HEK293 (cell line): ENCODE data around the gene GMPR.

Experiments used
- HOXA7 ChIP-seq: sonication (generic); formaldehyde crosslinking; IDR thresholded peaks from 2 replicates; pipeline ENCODE4 v1.8.1; 2022; ENCODE audit warnings: missing genetic modification reagents, borderline replicate concordance
- REPIN1 ChIP-seq: fragments of 450-650 bp; formaldehyde crosslinking; IDR thresholded peaks from 2 replicates; pipeline ENCODE4 v1.5.1; 2017; ENCODE audit warnings: missing biosample characterization, missing genetic modification characterization, low read depth
- ZBTB20 ChIP-seq: fragments of 450-650 bp; formaldehyde crosslinking; IDR thresholded peaks from 2 replicates; pipeline ENCODE4 v1.5.1; 2016; ENCODE audit warnings: missing biosample characterization, missing genetic modification characterization
- ZNF292 ChIP-seq: fragments of 450-650 bp; formaldehyde crosslinking; IDR thresholded peaks from 2 replicates; pipeline ENCODE4 v1.5.1; 2016; ENCODE audit warnings: low read depth, missing biosample characterization, missing genetic modification characterization, borderline replicate concordance
- ZNF777 ChIP-seq: fragments of 450-650 bp; formaldehyde crosslinking; IDR thresholded peaks from 2 replicates; pipeline ENCODE4 v1.5.1; 2017; ENCODE audit warnings: missing biosample characterization, missing genetic modification characterization, borderline replicate concordance
- TF ChIP-seq, protein P1 (sequence below): fragments of 450-650 bp; formaldehyde crosslinking; IDR thresholded peaks from 2 replicates; pipeline ENCODE4 v1.5.1; 2016; ENCODE audit warnings: missing biosample characterization, missing genetic modification characterization
- TF ChIP-seq, protein P2 (sequence below): fragments of 450-650 bp; formaldehyde crosslinking; IDR thresholded peaks from 2 replicates; pipeline ENCODE4 v1.5.1; 2016; ENCODE audit warnings: missing biosample characterization, missing genetic modification characterization

DNA sequence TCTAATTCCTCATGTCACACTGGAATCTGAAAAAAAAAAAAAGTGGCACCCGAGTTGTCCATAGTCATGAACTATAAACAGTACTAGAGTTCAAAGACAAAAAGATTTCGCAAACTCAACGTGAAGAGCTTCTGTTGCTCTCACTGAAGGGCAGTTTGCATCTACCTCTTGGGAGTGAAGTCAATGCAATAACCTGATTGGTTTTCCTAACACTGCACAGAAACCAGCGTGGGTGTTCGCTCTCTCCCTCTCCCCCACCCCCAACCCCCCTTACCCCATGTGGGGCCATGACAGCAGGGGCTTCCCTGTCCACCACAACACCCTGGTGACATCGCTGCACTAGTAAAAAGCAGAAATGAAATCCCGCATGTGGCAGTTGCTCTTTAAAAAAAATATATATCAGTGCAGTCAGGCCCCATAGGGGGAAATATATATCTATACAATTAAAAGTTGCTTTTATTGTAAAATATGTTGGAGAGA is 66.9 kb downstream of the GMPR start:
- TF ChIP-seq ZNF777 (tag by site-specific recombination) (no peak), HOXA7 (CRISPR knock-in tag) (no peak), REPIN1 (no peak), ZBTB20 (tag by site-specific recombination) (no peak), ZNF292 (tag by site-specific recombination) (no peak)
- TF ChIP-seq, protein P1, sequence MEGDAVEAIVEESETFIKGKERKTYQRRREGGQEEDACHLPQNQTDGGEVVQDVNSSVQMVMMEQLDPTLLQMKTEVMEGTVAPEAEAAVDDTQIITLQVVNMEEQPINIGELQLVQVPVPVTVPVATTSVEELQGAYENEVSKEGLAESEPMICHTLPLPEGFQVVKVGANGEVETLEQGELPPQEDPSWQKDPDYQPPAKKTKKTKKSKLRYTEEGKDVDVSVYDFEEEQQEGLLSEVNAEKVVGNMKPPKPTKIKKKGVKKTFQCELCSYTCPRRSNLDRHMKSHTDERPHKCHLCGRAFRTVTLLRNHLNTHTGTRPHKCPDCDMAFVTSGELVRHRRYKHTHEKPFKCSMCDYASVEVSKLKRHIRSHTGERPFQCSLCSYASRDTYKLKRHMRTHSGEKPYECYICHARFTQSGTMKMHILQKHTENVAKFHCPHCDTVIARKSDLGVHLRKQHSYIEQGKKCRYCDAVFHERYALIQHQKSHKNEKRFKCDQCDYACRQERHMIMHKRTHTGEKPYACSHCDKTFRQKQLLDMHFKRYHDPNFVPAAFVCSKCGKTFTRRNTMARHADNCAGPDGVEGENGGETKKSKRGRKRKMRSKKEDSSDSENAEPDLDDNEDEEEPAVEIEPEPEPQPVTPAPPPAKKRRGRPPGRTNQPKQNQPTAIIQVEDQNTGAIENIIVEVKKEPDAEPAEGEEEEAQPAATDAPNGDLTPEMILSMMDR (tag by site-specific recombination): no peak
- TF ChIP-seq, protein P2, sequence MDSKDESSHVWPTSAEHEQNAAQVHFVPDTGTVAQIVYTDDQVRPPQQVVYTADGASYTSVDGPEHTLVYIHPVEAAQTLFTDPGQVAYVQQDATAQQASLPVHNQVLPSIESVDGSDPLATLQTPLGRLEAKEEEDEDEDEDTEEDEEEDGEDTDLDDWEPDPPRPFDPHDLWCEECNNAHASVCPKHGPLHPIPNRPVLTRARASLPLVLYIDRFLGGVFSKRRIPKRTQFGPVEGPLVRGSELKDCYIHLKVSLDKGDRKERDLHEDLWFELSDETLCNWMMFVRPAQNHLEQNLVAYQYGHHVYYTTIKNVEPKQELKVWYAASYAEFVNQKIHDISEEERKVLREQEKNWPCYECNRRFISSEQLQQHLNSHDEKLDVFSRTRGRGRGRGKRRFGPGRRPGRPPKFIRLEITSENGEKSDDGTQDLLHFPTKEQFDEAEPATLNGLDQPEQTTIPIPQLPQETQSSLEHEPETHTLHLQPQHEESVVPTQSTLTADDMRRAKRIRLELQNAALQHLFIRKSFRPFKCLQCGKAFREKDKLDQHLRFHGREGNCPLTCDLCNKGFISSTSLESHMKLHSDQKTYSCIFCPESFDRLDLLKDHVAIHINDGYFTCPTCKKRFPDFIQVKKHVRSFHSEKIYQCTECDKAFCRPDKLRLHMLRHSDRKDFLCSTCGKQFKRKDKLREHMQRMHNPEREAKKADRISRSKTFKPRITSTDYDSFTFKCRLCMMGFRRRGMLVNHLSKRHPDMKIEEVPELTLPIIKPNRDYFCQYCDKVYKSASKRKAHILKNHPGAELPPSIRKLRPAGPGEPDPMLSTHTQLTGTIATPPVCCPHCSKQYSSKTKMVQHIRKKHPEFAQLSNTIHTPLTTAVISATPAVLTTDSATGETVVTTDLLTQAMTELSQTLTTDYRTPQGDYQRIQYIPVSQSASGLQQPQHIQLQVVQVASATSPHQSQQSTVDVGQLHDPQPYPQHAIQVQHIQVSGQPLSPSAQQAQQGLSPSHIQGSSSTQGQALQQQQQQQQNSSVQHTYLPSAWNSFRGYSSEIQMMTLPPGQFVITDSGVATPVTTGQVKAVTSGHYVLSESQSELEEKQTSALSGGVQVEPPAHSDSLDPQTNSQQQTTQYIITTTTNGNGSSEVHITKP: no peak
